Measurements from ENCODE around the gene RWDD4. TPM values are rescaled to one million over a fixed set of nuclear protein-coding genes. Genes with fewer than 3 reads are reported as not detected.

RWDD4 gene
- total RNA-seq, 2 experiments from 2014 or later = 20.4 to 26.4 TPM

DNA sequence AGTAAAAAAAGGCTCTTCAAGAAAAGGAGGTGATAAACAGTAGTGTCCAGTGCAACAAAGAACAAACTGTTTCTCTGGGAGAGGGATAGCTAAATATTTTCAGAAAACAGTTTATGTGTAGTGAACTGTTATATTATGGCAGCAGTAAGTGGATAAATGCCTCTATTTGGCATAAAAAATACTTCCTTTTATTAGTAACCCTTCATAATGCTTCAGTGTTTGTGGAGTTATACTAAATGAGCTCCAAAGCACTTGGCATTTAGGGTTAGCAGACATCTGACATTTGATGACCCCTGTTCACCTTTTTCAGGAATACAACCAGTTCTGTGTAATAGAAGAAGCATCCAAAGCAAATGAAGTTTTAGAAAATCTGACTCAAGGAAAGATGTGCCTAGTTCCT, 32.0 kb upstream of the RWDD4 start:
- no peak for DNase-seq (ENCODE audit: low spot score)
- intact Hi-C loops (cut with micrococcal nuclease; ENCODE audit: unreplicated experiment) = no loop called here
- Histone ChIP-seq H3K27ac (ENCODE audit: low read depth, low read length, poor library complexity, severe bottlenecking) (no peak overlapping the region), H3K4me2 (ENCODE audit: low read length) (no peak overlapping the region), H3K9me2 (ENCODE audit: insufficient read depth, low read length) (no peaks in the 10 kb centered on the region), H2AFZ (ENCODE audit: low read length) (no peak overlapping the region), H3K79me2 (ENCODE audit: insufficient read depth, low read depth, low read length) (no peaks in the 10 kb centered on the region), H4K20me1 (ENCODE audit: insufficient read depth, low read length) (no peaks in the 10 kb centered on the region), H3K9me3 (ENCODE audit: low read length) (no peaks in the 10 kb centered on the region), H3K4me3 (ENCODE audit: low read depth, low read length, poor library complexity, severe bottlenecking) (no peak overlapping the region), H3K4me1 (ENCODE audit: insufficient read depth, low read length, poor library complexity, severe bottlenecking) (no peaks in the 10 kb centered on the region), H3K36me3 (ENCODE audit: insufficient read depth, low read length) (peaks cover 66% of the 10 kb centered on the region)
- TF ChIP-seq, protein P1, sequence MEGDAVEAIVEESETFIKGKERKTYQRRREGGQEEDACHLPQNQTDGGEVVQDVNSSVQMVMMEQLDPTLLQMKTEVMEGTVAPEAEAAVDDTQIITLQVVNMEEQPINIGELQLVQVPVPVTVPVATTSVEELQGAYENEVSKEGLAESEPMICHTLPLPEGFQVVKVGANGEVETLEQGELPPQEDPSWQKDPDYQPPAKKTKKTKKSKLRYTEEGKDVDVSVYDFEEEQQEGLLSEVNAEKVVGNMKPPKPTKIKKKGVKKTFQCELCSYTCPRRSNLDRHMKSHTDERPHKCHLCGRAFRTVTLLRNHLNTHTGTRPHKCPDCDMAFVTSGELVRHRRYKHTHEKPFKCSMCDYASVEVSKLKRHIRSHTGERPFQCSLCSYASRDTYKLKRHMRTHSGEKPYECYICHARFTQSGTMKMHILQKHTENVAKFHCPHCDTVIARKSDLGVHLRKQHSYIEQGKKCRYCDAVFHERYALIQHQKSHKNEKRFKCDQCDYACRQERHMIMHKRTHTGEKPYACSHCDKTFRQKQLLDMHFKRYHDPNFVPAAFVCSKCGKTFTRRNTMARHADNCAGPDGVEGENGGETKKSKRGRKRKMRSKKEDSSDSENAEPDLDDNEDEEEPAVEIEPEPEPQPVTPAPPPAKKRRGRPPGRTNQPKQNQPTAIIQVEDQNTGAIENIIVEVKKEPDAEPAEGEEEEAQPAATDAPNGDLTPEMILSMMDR (conservative IDR thresholded peaks at IDR 0.05; ENCODE audit: low read length) = no peak
- no peak for TF ChIP-seq EZH2phosphoT487 (IDR thresholded peaks at IDR 0.05; ENCODE audit: borderline replicate concordance, low read depth, low read length)
- POLR2A ChIA-PET = interaction anchor here (0.6 to 1.3 kb wide), 4 partner anchors 9 to 363 kb away, joined by 3 to 5 read pairs (median 4); no protein-coding TSS in a partner anchor
- CTCF ChIA-PET (ENCODE audit: unreplicated experiment) = no interaction called here
- BruUV-seq (replicated peaks) = no TSS peak

DNA sequence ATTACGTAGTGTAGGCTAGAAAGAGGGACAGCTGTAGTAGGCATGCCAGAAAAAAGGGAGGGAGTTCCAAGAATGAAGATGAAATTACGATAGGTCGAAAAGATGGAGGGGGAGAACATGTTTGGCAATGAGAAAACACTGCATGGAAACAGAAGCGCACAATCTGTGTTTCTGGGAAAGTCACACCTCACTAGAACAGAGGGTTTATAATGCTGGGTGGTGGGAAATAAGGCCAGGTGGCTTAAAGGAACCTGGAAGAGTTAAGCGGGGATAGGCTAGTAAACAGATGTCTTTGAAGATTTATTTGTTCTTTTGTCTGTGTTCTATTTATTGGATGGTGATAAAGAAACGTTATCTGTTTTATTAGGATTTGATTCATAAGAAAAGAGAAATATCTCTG, 29.2 kb upstream of the RWDD4 start:
- Histone ChIP-seq H2AFZ (ENCODE audit: low read length) (no peak overlapping the region), H3K9me2 (ENCODE audit: insufficient read depth, low read length) (no peaks in the 10 kb centered on the region), H3K4me2 (ENCODE audit: low read length) (no peak overlapping the region), H3K27ac (ENCODE audit: low read depth, low read length, poor library complexity, severe bottlenecking) (no peak overlapping the region), H3K79me2 (ENCODE audit: insufficient read depth, low read depth, low read length) (no peaks in the 10 kb centered on the region), H3K9me3 (ENCODE audit: low read length) (no peaks in the 10 kb centered on the region), H3K4me1 (ENCODE audit: insufficient read depth, low read length, poor library complexity, severe bottlenecking) (no peaks in the 10 kb centered on the region), H3K4me3 (ENCODE audit: low read depth, low read length, poor library complexity, severe bottlenecking) (no peak overlapping the region), H3K36me3 (ENCODE audit: insufficient read depth, low read length) (peaks cover 66% of the 10 kb centered on the region), H4K20me1 (ENCODE audit: insufficient read depth, low read length) (no peaks in the 10 kb centered on the region)
- CTCF ChIA-PET (ENCODE audit: unreplicated experiment) = no interaction called here
- no peak for TF ChIP-seq EZH2phosphoT487 (IDR thresholded peaks at IDR 0.05; ENCODE audit: borderline replicate concordance, low read depth, low read length)
- TF ChIP-seq, protein P1 (conservative IDR thresholded peaks at IDR 0.05; ENCODE audit: low read length) = no peak
- no peak for DNase-seq (ENCODE audit: low spot score)
- intact Hi-C loops (cut with micrococcal nuclease; ENCODE audit: unreplicated experiment) = no loop called here
- no TSS peak for BruUV-seq (replicated peaks)
- POLR2A ChIA-PET = no interaction called here

DNA sequence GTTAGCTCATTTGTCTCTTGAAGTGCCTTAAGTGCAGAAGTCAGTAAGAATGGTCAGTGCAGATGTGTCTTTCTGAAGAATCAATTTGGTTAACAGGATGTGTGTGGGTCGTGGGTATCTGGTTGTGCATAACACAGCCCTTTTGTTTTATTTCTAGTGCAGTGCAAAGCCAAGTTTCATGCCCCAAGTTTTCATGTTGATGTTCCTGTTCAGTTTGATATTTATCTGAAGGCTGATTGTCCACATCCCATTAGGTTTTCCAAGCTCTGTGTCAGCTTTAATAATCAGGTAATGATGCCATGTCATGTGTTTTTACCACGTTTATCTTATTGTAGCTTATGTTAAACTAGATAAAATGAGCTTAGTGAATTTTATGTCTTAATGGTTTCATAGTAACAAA, 27.5 kb upstream of the RWDD4 start:
- no peak overlapping the region for H3K4me3 ChIP-seq (ENCODE audit: low read depth, low read length, poor library complexity, severe bottlenecking)
- no peak overlapping the region for H2AFZ ChIP-seq (ENCODE audit: low read length)
- H3K79me2 ChIP-seq (ENCODE audit: insufficient read depth, low read depth, low read length) = no peaks in the 10 kb centered on the region
- intact Hi-C loops (cut with micrococcal nuclease; ENCODE audit: unreplicated experiment) = no loop called here
- no peaks in the 10 kb centered on the region for H3K9me3 ChIP-seq (ENCODE audit: low read length)
- ChIA-PET POLR2A (interaction anchor here (0.9 to 1.2 kb wide), 3 partner anchors 12 to 157 kb away, joined by 3 read pairs; no protein-coding TSS in a partner anchor), CTCF (ENCODE audit: unreplicated experiment) (no interaction called here)
- H4K20me1 ChIP-seq (ENCODE audit: insufficient read depth, low read length) = no peaks in the 10 kb centered on the region
- H3K4me1 ChIP-seq (ENCODE audit: insufficient read depth, low read length, poor library complexity, severe bottlenecking) = no peaks in the 10 kb centered on the region
- no peak for DNase-seq (ENCODE audit: low spot score)
- BruUV-seq (replicated peaks) = no TSS peak
- H3K27ac ChIP-seq (ENCODE audit: low read depth, low read length, poor library complexity, severe bottlenecking) = no peak overlapping the region
- H3K36me3 ChIP-seq (ENCODE audit: insufficient read depth, low read length) = peaks cover 64% of the 10 kb centered on the region
- TF ChIP-seq, protein P1 (conservative IDR thresholded peaks at IDR 0.05; ENCODE audit: low read length) = no peak
- no peak for TF ChIP-seq EZH2phosphoT487 (IDR thresholded peaks at IDR 0.05; ENCODE audit: borderline replicate concordance, low read depth, low read length)
- H3K4me2 ChIP-seq (ENCODE audit: low read length) = no peak overlapping the region
- H3K9me2 ChIP-seq (ENCODE audit: insufficient read depth, low read length) = no peaks in the 10 kb centered on the region
